SH-SY5Y (cell line): ENCODE measurements around the gene FGGY.

ENCODE experiments used
- GATA2 ChIP-seq: IDR thresholded peaks from 2 replicates; pipeline ENCODE4 v1.6.1; 2011; ENCODE audit warnings: mild to moderate bottlenecking, low read depth, low read length
- GATA3 ChIP-seq: IDR thresholded peaks from 2 replicates; pipeline ENCODE4 v1.6.1; 2011; ENCODE audit warnings: low read depth, mild to moderate bottlenecking, low read length, moderate library complexity

The FGGY gene

GRCh38 chr1:59346429-59346828 lies 49.5 kb downstream of the FGGY start:
- TF ChIP-seq GATA3, result no peak
- TF ChIP-seq GATA2, result no peak

GRCh38 chr1:59349101-59349500 lies 52.2 kb downstream of the FGGY start:
- TF ChIP-seq GATA3 (no peak), GATA2 (no peak)

- no peak for TF ChIP-seq GATA2
- no peak for TF ChIP-seq GATA3
These were observed 53.6 kb downstream of the FGGY start for GRCh38 chr1:59350521-59350920.

- TF ChIP-seq GATA2 (no peak), GATA3 (no peak)
These were observed 55.2 kb downstream of the FGGY start for GRCh38 chr1:59352065-59352464.

GRCh38 chr1:59353453-59353852 lies 56.6 kb downstream of the FGGY start:
- TF ChIP-seq GATA2 (no peak), GATA3 (no peak)

- TF ChIP-seq GATA2 (no peak), GATA3 (no peak)
These were observed 57.9 kb downstream of the FGGY start for GRCh38 chr1:59354709-59355337.

- no peak for TF ChIP-seq GATA2
- no peak for TF ChIP-seq GATA3
These were observed 58.5 kb downstream of the FGGY start for GRCh38 chr1:59355361-59355760.

GRCh38 chr1:59356627-59357026 lies 59.7 kb downstream of the FGGY start:
- TF ChIP-seq GATA2 (no peak), GATA3 (no peak)

- no peak for TF ChIP-seq GATA3
These were observed 60.9 kb downstream of the FGGY start for GRCh38 chr1:59357645-59358320.

- TF ChIP-seq GATA2, result no peak
These were observed 62.4 kb downstream of the FGGY start for GRCh38 chr1:59359325-59359724.

GRCh38 chr1:59360170-59360569 lies 63.3 kb downstream of the FGGY start:
- TF ChIP-seq GATA2, result no peak
- TF ChIP-seq GATA3, result no peak

- TF ChIP-seq GATA3 (no peak), GATA2 (no peak)
These were observed 63.8 kb downstream of the FGGY start for GRCh38 chr1:59360729-59361128.

GRCh38 chr1:59361766-59362165 lies 64.9 kb downstream of the FGGY start:
- TF ChIP-seq GATA2 (no peak), GATA3 (no peak)

GRCh38 chr1:59364037-59364436 lies 67.1 kb downstream of the FGGY start:
- TF ChIP-seq GATA2, result no peak
- no peak for TF ChIP-seq GATA3

- TF ChIP-seq GATA3, result no peak
- no peak for TF ChIP-seq GATA2
These were observed 69.5 kb downstream of the FGGY start for GRCh38 chr1:59366346-59366745.

GRCh38 chr1:59367301-59368007 lies 70.6 kb downstream of the FGGY start:
- no peak for TF ChIP-seq GATA3
- no peak for TF ChIP-seq GATA2
